Panc1 (cell line): ENCODE results near the gene SVBP.

Source experiments
- POLR2AphosphoS5 ChIP-seq: IDR thresholded peaks from 2 replicates; pipeline ENCODE4 v1.6.1; 2012; ENCODE audit warnings: mild to moderate bottlenecking, low read depth, low read length, moderate library complexity
- TF ChIP-seq, protein P1 (sequence below): fragments of 450-650 bp; IDR thresholded peaks from 2 replicates; pipeline ENCODE4 v1.5.1; 2017; ENCODE audit warnings: mild to moderate bottlenecking

DNA sequence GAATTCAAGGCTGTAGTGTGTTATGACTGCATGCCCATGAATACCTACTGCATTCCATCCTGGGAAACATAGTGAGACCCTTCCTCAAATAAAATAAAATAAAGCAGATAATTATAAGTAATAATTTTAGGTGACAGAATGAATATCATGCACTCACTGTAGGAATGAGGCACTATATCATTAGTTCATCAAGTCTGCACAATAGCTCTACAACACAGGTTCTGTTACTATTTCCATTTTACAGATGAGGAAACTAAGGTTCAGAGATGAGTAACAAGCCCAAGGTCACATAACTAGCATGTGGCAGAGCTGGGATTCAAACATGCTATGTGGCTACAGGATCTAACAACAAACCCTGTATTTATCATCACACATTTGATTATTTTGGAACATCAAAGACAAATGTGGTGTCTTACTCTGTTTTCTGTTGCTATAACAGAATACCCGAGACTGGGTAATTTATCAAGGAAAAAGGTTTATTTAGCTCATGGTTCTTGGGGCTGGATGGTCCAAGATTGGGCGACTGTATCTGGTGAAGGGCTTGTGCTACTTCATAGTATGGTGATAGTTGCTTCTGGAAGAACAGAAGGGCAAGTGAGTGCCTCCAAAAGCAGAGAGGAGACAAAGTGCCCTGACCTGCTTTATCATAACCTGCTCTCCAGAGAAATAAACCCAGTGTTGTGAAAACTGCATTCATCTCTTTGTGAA is 24.4 kb upstream of the SVBP start:
- TF ChIP-seq, protein P1, sequence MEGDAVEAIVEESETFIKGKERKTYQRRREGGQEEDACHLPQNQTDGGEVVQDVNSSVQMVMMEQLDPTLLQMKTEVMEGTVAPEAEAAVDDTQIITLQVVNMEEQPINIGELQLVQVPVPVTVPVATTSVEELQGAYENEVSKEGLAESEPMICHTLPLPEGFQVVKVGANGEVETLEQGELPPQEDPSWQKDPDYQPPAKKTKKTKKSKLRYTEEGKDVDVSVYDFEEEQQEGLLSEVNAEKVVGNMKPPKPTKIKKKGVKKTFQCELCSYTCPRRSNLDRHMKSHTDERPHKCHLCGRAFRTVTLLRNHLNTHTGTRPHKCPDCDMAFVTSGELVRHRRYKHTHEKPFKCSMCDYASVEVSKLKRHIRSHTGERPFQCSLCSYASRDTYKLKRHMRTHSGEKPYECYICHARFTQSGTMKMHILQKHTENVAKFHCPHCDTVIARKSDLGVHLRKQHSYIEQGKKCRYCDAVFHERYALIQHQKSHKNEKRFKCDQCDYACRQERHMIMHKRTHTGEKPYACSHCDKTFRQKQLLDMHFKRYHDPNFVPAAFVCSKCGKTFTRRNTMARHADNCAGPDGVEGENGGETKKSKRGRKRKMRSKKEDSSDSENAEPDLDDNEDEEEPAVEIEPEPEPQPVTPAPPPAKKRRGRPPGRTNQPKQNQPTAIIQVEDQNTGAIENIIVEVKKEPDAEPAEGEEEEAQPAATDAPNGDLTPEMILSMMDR, result no peak
- no peak for TF ChIP-seq POLR2AphosphoS5
